Ascending aorta (tissue), 2 donors: Measurements from ENCODE around the gene COMMD4. TPM values are rescaled to one million over a fixed set of nuclear protein-coding genes. Genes with fewer than 3 reads are reported as not detected.
"Not testable (repeated sequence)": the region's sequence is repeated elsewhere in the genome, so short reads cannot be mapped to it uniquely, and the experiment has no call there.

Experiments used
- DNase-seq, 2 donors: peaks; one replicate each; pipeline ENCODE4 v3.0.0-alpha.2; 2019; ENCODE audit warnings: low spot score in 2 of 2
- H3K27ac ChIP-seq, 2 donors: fragments of 200-600 bp; sonication (generic); one replicate each; pipeline ENCODE4 v1.5.1; 2016 to 2017; ENCODE audit warnings: mild to moderate bottlenecking in 1 of 2
- H3K27me3 ChIP-seq: fragments of 200-600 bp; sonication (generic); one replicate; pipeline ENCODE4 v1.5.1; 2017
- H3K36me3 ChIP-seq, 2 donors: fragments of 200-600 bp; sonication (generic); one replicate each; pipeline ENCODE4 v1.5.1; 2016
- H3K4me1 ChIP-seq, 2 donors: fragments of 200-600 bp; sonication (generic); one replicate each; pipeline ENCODE4 v1.5.1; 2016 to 2017; ENCODE audit warnings: mild to moderate bottlenecking in 1 of 2
- H3K4me3 ChIP-seq, 2 donors: fragments of 200-600 bp; sonication (generic); one replicate each; pipeline ENCODE4 v1.5.1; 2016 to 2017; ENCODE audit warnings: mild to moderate bottlenecking in 1 of 2
- H3K9me3 ChIP-seq, 2 donors: fragments of 200-600 bp; sonication (generic); one replicate each; pipeline ENCODE4 v1.5.1; 2016
- CTCF ChIP-seq, 3 experiments: fragments of 200-600 bp in 2 of 3; fragments of 450-650 bp in 1 of 3; sonication (generic) in 2 of 3; IDR thresholded peaks; one replicate each; pipeline ENCODE4 v1.5.1; 2016 to 2019; ENCODE audit warnings: antibody characterized with exemption in 3 of 3, mild to moderate bottlenecking in 1 of 3, moderate library complexity in 1 of 3
- intact Hi-C: fragments of 100-400 bp; cut with DNase I; formaldehyde crosslinking; loops from one replicate; pipeline ENCODE4 v1.15.1; 2023
- total RNA-seq: library from RNA; depleted of rRNA; stranded (reverse); fragments of >200 nt; gene quantifications from one replicate; pipeline ENCODE4 v1.1.0, GENCODE V29; 2016

The COMMD4 gene
- 54.8 TPM for total RNA-seq

DNA sequence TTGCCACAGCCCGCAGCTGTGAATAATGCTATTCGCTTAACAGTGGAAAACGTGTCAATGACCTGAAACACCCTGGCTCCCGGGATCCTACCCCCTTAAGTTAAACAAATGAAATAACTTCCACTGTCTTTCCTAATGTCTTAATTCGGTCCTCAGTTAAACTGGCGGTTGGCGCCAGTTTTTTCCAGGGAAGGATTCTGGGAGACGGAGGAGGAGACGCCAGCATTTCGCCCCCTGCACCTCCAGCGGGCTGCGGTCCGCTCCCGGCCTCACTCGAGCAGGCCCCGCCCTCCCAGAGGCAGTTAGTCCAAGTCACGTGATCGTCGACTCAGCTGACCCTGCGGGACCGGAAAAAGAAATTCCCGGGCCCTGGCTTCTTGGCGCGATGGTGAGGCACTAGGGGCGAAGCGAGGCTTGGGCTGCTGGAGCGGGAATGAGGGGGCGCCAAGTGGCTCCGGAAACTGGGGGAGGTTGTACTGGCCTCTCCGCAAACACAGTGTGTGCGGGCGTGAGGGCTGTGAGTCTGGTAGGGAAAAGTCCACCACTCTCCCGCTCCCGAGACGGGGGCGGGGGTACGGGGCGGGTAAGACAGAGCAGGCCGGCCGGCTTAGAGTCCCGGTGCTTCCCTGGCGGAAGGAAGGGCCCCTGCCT, at the start of gene COMMD4:
Gene COMMD4, plus strand, starts transcription at position 359 of the 651 bp plus-strand sequence. Its CDS starts 27 bp downstream, at position 386.
- intact Hi-C loops = loop anchor here (10.0 kb wide), 1 partner anchor 311 kb away; the partner anchor contains the start of gene PPCDC
- Histone ChIP-seq H3K27me3 (no peaks in the 10 kb centered on the region), H3K9me3 (no peaks in the 10 kb centered on the region), H3K4me3 (peak within 1 kb of the TSS; percentile 56 to 81), H3K4me1 (peaks cover 3 to 5% of the 10 kb centered on the region in 2 donors), H3K27ac (peak within 1 kb of the TSS; percentile 31 to 51), H3K36me3 (peaks cover 5 to 11% of the 10 kb centered on the region in 2 donors)
- DNase-seq = peak; percentile 71 to 97
- no peak for TF ChIP-seq CTCF (IDR thresholded peaks at IDR 0.05)

- H3K27me3 ChIP-seq, intact Hi-C loops, H3K4me3 ChIP-seq, H3K36me3 ChIP-seq, DNase-seq, H3K9me3 ChIP-seq, H3K4me1 ChIP-seq, H3K27ac ChIP-seq: not testable (repeated sequence)
These were observed 42.2 kb upstream of the COMMD4 start for GRCh38 chr15:75293660-75294059.

GRCh38 chr15:75298541-75299310, 37.1 kb upstream of the COMMD4 start:
- not testable (repeated sequence) for H3K4me3 ChIP-seq

DNA sequence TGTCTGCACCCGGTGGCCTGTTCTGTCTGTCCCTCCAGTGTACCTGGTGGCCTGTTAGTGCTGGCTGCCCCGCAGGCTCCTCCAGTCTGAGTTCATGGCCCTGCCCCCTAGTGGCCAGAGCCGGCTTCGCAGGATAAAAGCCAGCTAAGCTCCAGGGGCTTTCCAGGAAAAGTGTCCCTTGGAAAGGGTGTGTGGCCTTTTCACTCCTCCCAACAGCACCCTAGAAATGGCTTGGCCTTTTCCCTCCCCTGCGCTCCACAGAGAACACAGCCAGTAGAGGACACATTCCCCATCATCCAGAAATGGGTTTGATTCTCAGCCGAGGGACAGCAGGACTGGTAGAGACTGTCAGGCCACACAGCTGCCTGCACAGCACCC, 36.6 kb upstream of the COMMD4 start:
- H3K4me1 ChIP-seq, H3K27me3 ChIP-seq, H3K36me3 ChIP-seq, H3K4me3 ChIP-seq, H3K27ac ChIP-seq, intact Hi-C loops, H3K9me3 ChIP-seq: not testable (repeated sequence)
- TF ChIP-seq CTCF (IDR thresholded peaks at IDR 0.05) = peak; percentile 25 to 61 (median 59)
- DNase-seq = peak in 1 of 2 donors; percentile 72

More at GRCh38 chr15:75298541-75299310, 37.1 kb upstream of the COMMD4 start:
- H3K9me3 ChIP-seq, DNase-seq, H3K36me3 ChIP-seq, H3K27me3 ChIP-seq, intact Hi-C loops, H3K4me1 ChIP-seq, H3K27ac ChIP-seq: not testable (repeated sequence)

DNA sequence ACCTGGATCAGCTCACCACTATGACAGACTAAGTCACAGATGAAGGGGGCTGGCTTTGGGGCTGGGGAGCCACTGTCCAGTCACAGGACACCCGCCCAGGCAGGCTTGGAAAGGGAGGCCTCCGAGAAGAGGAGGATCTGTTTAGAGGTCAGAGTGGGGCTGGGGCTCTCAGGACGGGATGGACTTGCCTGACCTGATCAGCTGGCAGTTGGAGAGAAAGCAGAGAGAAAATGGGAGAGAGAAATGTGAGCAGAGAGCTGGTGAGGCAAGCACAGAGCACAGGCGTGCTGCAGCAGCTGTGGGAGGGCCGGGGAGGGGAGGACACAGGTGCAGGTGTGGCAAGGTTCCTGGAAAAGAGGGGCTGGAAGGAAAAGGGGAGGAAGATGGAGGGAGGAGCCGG, 35.8 kb upstream of the COMMD4 start:
- DNase-seq, H3K4me3 ChIP-seq, H3K27me3 ChIP-seq, H3K9me3 ChIP-seq, H3K4me1 ChIP-seq, H3K27ac ChIP-seq, H3K36me3 ChIP-seq: not testable (repeated sequence)
- intact Hi-C loops = loop anchor here (10.0 kb wide), 1 partner anchor 75 kb away; no protein-coding TSS in a partner anchor

GRCh38 chr15:75302318-75302717, 33.5 kb upstream of the COMMD4 start:
- no peak for TF ChIP-seq CTCF (IDR thresholded peaks at IDR 0.05)
- DNase-seq = no peak
- intact Hi-C loops = loop anchor here (10.0 kb wide), 1 partner anchor 78 kb away; no protein-coding TSS in a partner anchor
- H3K4me3 ChIP-seq = no peak overlapping the region
- no peaks in the 10 kb centered on the region for H3K36me3 ChIP-seq
- no peaks in the 10 kb centered on the region for H3K9me3 ChIP-seq
- H3K27me3 ChIP-seq = no peaks in the 10 kb centered on the region
- H3K27ac ChIP-seq = no peak overlapping the region
- H3K4me1 ChIP-seq = no peaks in the 10 kb centered on the region

- DNase-seq, H3K27ac ChIP-seq, H3K27me3 ChIP-seq, H3K9me3 ChIP-seq, H3K4me1 ChIP-seq, H3K36me3 ChIP-seq, H3K4me3 ChIP-seq: not testable (repeated sequence)
- intact Hi-C loops = loop anchor here (10.0 kb wide), 1 partner anchor 78 kb away; no protein-coding TSS in a partner anchor
These were observed 33.1 kb upstream of the COMMD4 start for GRCh38 chr15:75302753-75303152.
